Measurements from ENCODE around the gene MED12L. TPM values are rescaled to one million over a fixed set of nuclear protein-coding genes. Genes with fewer than 3 reads are reported as not detected.

Gene MED12L
- total RNA-seq, 1 experiment from 2014 or later = 14.9 TPM

DNA sequence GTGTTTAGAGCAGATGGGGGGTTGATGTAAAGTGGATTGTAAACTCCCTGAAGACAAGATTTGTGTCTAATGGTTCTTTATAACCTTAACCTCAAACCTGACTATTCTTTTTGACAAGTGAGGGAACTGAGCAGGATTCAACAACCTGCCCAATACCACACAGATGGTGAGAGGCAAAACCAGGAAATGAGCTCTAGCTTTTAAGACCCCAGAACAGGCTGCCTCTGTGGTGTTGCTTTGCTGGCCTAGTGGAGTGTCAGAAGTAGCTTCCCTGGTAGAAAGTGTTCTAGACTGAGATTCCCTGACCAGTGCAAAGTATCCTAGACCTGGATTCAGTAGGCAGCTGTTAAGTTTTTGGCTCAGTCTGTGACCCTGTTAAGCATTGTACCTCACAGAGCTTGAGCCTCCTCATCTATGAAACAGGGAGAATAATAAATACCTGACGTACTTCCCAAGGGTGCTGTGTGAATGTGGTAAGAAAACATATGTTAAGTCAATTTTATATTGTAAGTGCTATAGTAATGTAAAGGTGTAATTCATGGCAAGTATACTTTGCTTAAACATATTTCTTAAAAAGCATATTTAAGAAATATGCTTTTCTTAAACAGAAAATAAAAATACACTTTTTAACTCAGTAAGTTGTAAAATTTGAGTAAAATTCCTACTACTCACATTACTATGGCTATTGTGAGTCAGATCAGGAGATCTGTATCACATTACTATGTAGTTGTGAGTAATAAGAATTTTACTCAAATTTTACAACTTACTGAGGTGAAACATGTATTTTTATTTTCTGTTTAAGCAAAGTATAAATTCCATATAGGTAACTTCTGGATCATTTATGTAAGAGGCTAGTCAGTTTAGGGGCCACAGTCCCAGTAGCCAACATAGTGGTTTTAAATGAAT is 222.4 kb downstream of the MED12L start:
- WGBS (ENCODE audit: extremely low coverage, insufficient read length, low lambda C conversion rate) = no CpG with 5 or more reads among the region's 1 CpG
- H3K27ac Mint-ChIP-seq = peak overlapping the region in 2 of 3 experiments; percentile 25 to 78; a peak in 4 of 7 replicates
- H3K27me3 ChIP-seq (ENCODE audit: insufficient read depth, low read length) = no peaks in the 10 kb centered on the region
- H2AK5ac ChIP-seq (ENCODE audit: insufficient read length, low read length) = no peak overlapping the region
- H2BK12ac ChIP-seq (ENCODE audit: insufficient read length, low read depth, low read length) = no peak overlapping the region
- no peak overlapping the region for H4K5ac ChIP-seq (ENCODE audit: insufficient read length, low read depth, low read length)
- no peak overlapping the region for H4K8ac ChIP-seq (replicated peaks; ENCODE audit: insufficient read length, low read depth, low read length)
- H2BK120ac ChIP-seq (ENCODE audit: low read depth, low read length, poor library complexity, severe bottlenecking) = no peak overlapping the region
- no peak overlapping the region for H2AFZ ChIP-seq (ENCODE audit: low read length)
- H4K91ac ChIP-seq (ENCODE audit: insufficient read length, low read depth, low read length) = no peak overlapping the region
- no peak overlapping the region for H3K27ac ChIP-seq (ENCODE audit: insufficient read length, low read depth, low read length)
- peaks cover 12% of the 10 kb centered on the region; the same call in 1 of the 2 replicates for H3K4me1 ChIP-seq (ENCODE audit: insufficient read depth, low read length)
- H3K18ac ChIP-seq (ENCODE audit: insufficient read length, low read depth, low read length) = no peak overlapping the region
- no peak overlapping the region for H3K23ac ChIP-seq (ENCODE audit: insufficient read length, low read depth, low read length)
- no peaks in the 10 kb centered on the region for H3K9me3 ChIP-seq (ENCODE audit: control insufficient read depth, low read depth, low read length)
- H3K27me3 Mint-ChIP-seq (ENCODE audit: low read depth) = no peaks in the 10 kb centered on the region
- no peaks in the 10 kb centered on the region for H3K23me2 ChIP-seq (ENCODE audit: insufficient read length, low read depth, low read length, poor library complexity, severe bottlenecking)
- peaks cover 42 to 46% of the 10 kb centered on the region in 2 experiments for H3K4me1 Mint-ChIP-seq
- no peak overlapping the region for H3K4me2 ChIP-seq (ENCODE audit: insufficient read depth, insufficient read length, low read length)
- H3K79me2 ChIP-seq (ENCODE audit: insufficient read depth, low read length) = no peaks in the 10 kb centered on the region
- H3T11ph ChIP-seq (ENCODE audit: low read length) = no peak overlapping the region
- no peak overlapping the region for H3K9ac ChIP-seq (ENCODE audit: extremely low read depth, insufficient read length, low read length)
- no peaks in the 10 kb centered on the region for H3K36me3 Mint-ChIP-seq (ENCODE audit: insufficient read depth in 1 of 3, low read depth in 3 of 3)
- TF ChIP-seq, protein P1, sequence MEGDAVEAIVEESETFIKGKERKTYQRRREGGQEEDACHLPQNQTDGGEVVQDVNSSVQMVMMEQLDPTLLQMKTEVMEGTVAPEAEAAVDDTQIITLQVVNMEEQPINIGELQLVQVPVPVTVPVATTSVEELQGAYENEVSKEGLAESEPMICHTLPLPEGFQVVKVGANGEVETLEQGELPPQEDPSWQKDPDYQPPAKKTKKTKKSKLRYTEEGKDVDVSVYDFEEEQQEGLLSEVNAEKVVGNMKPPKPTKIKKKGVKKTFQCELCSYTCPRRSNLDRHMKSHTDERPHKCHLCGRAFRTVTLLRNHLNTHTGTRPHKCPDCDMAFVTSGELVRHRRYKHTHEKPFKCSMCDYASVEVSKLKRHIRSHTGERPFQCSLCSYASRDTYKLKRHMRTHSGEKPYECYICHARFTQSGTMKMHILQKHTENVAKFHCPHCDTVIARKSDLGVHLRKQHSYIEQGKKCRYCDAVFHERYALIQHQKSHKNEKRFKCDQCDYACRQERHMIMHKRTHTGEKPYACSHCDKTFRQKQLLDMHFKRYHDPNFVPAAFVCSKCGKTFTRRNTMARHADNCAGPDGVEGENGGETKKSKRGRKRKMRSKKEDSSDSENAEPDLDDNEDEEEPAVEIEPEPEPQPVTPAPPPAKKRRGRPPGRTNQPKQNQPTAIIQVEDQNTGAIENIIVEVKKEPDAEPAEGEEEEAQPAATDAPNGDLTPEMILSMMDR (conservative IDR thresholded peaks at IDR 0.05) = no peak
- no peak overlapping the region for H3K56ac ChIP-seq (ENCODE audit: insufficient read length, low read depth, low read length)
- no peaks in the 10 kb centered on the region for H4K20me1 ChIP-seq (ENCODE audit: control insufficient read depth, insufficient read depth, insufficient read length)
- no peak for DNase-seq
- H3K4me3 Mint-ChIP-seq = no peak overlapping the region
- no peak overlapping the region for H2BK5ac ChIP-seq (ENCODE audit: insufficient read length, low read length)
- no peak overlapping the region for H3K4ac ChIP-seq (ENCODE audit: low read depth, low read length)
- H2BK15ac ChIP-seq (ENCODE audit: low read depth, low read length) = no peak overlapping the region
- H3K9me3 Mint-ChIP-seq = no peaks in the 10 kb centered on the region
- no peak overlapping the region for H3K14ac ChIP-seq (ENCODE audit: insufficient read depth, low read length)
- no peaks in the 10 kb centered on the region for H3K79me1 ChIP-seq (ENCODE audit: insufficient read depth, low read depth, low read length, poor library complexity, severe bottlenecking)
- no peak overlapping the region for H2BK20ac ChIP-seq (ENCODE audit: low read depth, low read length, poor library complexity, severe bottlenecking)

Data from H9 (cell line).